Tibial nerve (tissue), 3 donors: ENCODE results near the gene ETS2.

Experiments used
- CTCF ChIP-seq, 5 experiments: fragments of 200-600 bp in 3 of 5; fragments of 450-650 bp in 2 of 5; sonication (generic) in 3 of 5; IDR thresholded peaks; one replicate each; pipeline ENCODE4 v1.5.1; 2016 to 2019; ENCODE audit warnings: antibody characterized with exemption in 5 of 5, mild to moderate bottlenecking in 3 of 5, moderate library complexity in 2 of 5
- POLR2A ChIP-seq, 2 donors: fragments of 450-650 bp; IDR thresholded peaks; one replicate each; pipeline ENCODE4 v1.6.1; 2017; ENCODE audit warnings: antibody characterized with exemption in 2 of 2, mild to moderate bottlenecking in 2 of 2, moderate library complexity in 2 of 2

DNA sequence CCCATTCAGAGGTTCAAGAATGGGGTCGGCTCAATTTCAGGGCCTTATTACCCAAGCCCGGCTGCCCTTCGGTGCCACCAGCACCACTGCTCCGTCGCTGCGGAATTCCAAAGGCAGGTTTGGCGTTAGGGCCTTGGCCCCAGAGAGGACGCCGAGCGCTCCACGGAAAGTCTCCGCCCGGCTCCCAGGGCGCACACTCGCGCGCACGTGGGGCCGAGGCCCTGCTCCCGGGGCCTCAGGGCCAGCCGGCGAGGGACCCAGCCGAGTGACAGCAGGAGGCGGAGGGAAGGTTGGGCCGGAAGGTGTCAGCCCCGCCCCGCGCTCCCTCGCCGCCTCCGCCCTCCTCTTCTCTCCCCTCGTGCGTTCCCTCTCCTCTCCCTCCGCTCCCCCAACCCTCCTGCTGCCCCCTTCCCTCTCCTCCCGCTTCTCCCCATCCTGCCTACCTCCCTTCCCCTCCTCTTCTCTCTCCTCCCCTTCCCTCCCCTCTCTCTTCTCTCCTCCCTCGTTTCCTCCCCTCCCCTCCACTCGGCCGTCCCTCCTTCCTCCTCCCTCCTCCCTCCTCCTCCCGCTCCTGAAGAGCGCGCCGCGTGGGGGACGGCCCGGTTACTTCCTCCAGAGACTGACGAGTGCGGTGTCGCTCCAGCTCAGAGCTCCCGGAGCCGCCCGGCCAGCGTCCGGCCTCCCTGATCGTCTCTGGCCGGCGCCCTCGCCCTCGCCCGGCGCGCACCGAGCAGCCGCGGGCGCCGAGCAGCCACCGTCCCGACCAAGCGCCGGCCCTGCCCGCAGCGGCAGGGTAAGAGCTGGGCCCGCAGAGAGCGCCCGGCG, at the start of gene ETS2:
- peak in 2 of 5 experiments; percentile 0 to 18 for TF ChIP-seq CTCF (IDR thresholded peaks at IDR 0.05)
- TF ChIP-seq POLR2A (IDR thresholded peaks at IDR 0.05) = peak; percentile 77 to 83
